Activated naive CD8-positive, alpha-beta T cell treated with anti-CD3 and anti-CD28 coated beads, Interleukin-2, amount 10 ng/mL, durations not matched to agents 7 days and 5 days (primary cell): ENCODE data around the gene UCN2. TPM values are rescaled to one million over a fixed set of nuclear protein-coding genes. Genes with fewer than 3 reads are reported as not detected.
A peak's percentile ranks its signal among the peaks of the same experiment; 100 is the strongest.

Source experiments
- ATAC-seq: fragments of 150-1000 bp; cut with Tn5 transposase; one replicate; pipeline ENCODE4 v1.10.0; 2021; ENCODE audit warnings: low read depth, moderate library complexity
- POLR2A ChIA-PET: fragments of 350-600 bp; sonication (Branson Sonifier 250); formaldehyde crosslinking; loops from one replicate; lab custom pipeline; 2021; ENCODE audit warnings: antibody characterized with exemption; lab: Charles Lee
- DNase-seq: peaks from one replicate; pipeline ENCODE4 v3.0.0; 2021
- H3K27ac Mint-ChIP-seq: one replicate; pipeline ENCODE4 v1.8.0; 2022; ENCODE audit warnings: mild to moderate bottlenecking, mixed read lengths
- H3K27me3 Mint-ChIP-seq: one replicate; pipeline ENCODE4 v1.8.0; 2022; ENCODE audit warnings: mild to moderate bottlenecking, moderate library complexity, mixed read lengths
- H3K36me3 Mint-ChIP-seq: one replicate; pipeline ENCODE4 v1.8.0; 2021; ENCODE audit warnings: mild to moderate bottlenecking, mixed read lengths
- H3K4me1 Mint-ChIP-seq: one replicate; pipeline ENCODE4 v1.8.0; 2021; ENCODE audit warnings: mixed read lengths
- H3K4me3 Mint-ChIP-seq: one replicate; pipeline ENCODE4 v1.8.0; 2022; ENCODE audit warnings: mild to moderate bottlenecking, moderate library complexity, mixed read lengths
- H3K9me3 Mint-ChIP-seq: one replicate; pipeline ENCODE4 v1.8.0; 2021; ENCODE audit warnings: mixed read lengths
- total RNA-seq, 2 experiments: library from RNA; stranded (reverse); gene quantifications; one replicate each; pipeline ENCODE4 v1.2.3, GENCODE V29; 2021

The UCN2 gene
- total RNA-seq, 2 experiments from 2014 or later = not detected

DNA sequence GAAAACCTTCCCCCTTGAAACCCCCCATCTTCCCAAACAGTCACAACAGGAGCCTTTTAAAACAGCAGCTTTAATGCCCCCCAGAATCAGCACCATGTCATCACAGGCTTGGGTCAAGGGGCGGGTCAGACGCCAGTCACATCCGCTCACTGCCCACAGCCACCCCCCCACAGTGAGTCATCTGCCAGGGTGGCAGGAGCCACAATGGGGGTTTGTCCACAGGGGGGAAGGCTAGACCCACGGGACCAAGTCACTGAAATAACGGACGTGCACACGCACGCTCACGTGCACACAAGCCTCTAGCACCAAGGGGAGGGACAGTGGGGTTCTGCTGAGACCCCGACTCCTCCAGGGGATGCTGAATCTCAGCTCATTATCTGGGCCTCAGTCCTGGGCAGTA, 441 bp upstream of the UCN2 start:
- POLR2A ChIA-PET = no interaction called here
- Mint-ChIP-seq H3K4me1 (peaks cover 30% of the 10 kb centered on the region), H3K27ac (no peak overlapping the region), H3K9me3 (no peaks in the 10 kb centered on the region), H3K36me3 (no peaks in the 10 kb centered on the region), H3K27me3 (no peaks in the 10 kb centered on the region), H3K4me3 (no peak overlapping the region)
- ATAC-seq (no peak), DNase-seq (no peak)

DNA sequence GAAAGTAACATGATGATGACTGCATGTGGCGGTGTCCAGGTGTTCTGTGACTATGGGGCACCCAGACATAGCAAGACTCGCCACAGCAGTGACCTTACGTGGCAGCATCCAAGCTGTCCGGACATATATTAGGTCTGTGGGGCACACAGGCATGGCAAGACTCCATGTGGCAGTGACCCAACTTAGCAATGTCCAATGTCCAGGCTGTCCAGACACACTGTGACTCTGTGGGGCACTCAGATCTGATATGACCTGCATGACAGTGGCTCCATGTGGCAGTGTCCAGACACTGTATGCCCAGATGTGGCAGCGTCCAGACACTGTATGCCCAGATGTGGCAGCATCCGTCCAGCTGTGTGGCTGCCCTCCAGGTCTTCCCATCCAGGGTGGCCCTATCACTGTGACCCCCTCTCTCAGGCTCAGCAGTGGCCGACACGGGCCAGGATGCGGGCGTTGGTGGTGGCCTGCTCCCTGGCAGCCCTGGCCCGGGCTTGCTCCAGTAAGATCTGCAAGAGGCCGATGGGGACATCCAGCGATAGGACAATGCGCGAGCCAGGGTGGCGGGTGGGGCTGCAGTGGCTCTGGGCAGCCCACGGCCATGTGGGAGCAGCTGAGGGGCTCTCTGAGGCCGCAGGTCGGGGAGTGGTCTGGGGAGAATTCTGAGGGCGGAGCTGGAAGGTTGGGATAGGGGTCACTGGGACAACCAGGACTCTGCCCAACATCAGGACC, 1.1 kb downstream of the UCN2 start:
- DNase-seq (no peak), ATAC-seq (no peak)
- no peaks in the 10 kb centered on the region for H3K9me3 Mint-ChIP-seq
- peaks cover 39% of the 10 kb centered on the region for H3K4me1 Mint-ChIP-seq
- POLR2A ChIA-PET = interaction anchor here (0.5 to 0.8 kb wide), 2 partner anchors 27 to 850 kb away, joined by 3 read pairs; no protein-coding TSS in a partner anchor
- no peaks in the 10 kb centered on the region for H3K27me3 Mint-ChIP-seq
- no peak overlapping the region for H3K4me3 Mint-ChIP-seq
- H3K36me3 Mint-ChIP-seq = no peaks in the 10 kb centered on the region
- H3K27ac Mint-ChIP-seq = no peak overlapping the region

DNA sequence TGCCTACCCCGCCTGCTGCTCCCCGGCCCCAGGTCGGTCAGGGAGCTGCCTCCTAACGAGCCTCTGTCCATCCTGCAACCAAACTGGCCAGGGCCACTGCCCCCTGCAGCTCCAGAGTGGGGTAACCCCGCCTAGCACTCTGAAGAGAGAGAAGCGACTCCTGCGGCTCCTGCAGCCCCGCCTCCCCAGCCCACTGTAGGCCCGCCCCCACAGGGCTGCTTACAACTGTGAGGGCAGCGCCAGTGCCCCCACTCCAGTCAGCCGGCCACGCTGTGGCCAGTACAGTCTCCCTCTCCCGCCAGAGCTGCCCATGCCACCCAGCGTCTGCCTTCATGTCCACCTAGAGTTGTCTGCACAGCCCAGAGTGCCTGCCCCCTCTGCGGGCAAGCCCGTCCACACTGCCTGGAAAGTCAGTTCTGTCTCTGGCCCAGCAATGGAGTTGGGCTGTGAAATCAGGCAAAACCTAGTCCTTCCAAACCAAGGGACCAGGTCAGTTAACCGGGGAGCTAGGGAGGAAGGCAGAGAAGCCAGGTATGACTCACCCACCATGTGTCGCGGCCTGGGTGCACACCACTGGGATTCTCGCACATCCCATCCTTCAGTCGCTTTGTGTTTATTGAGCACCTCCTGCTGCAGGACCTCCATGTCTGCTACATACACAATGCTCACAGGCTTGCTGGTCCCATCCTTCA, 2.4 kb downstream of the UCN2 start:
- H3K36me3 Mint-ChIP-seq = no peaks in the 10 kb centered on the region
- H3K27me3 Mint-ChIP-seq = no peaks in the 10 kb centered on the region
- DNase-seq = peak; percentile 54
- H3K4me1 Mint-ChIP-seq = peaks cover 36% of the 10 kb centered on the region
- peak overlapping the region; percentile 81 for H3K4me3 Mint-ChIP-seq
- POLR2A ChIA-PET = no interaction called here
- H3K27ac Mint-ChIP-seq = peak overlapping the region; percentile 65
- H3K9me3 Mint-ChIP-seq = no peaks in the 10 kb centered on the region
- no peak for ATAC-seq

DNA sequence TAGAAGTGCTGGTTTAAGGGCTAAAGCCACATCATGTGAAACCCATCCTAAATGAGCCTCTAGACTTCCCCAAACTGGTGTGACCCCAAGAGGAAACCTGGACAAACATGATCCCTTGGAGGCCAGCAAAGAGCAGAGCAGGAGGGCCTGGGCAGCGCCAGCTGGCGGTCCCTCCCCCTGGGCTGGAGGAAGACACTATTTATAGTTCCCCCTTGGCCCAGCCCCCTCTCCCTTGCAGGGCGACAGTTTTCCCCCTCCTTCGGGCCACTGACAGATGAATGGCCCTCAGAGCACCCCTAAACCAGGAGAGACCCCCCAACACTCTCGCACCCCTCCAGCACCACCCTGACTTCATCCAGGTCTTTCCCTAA, 2.9 kb downstream of the UCN2 start:
- ATAC-seq = no peak
- Mint-ChIP-seq H3K27ac (peak overlapping the region; percentile 66), H3K9me3 (no peaks in the 10 kb centered on the region), H3K27me3 (no peaks in the 10 kb centered on the region), H3K4me1 (peaks cover 35% of the 10 kb centered on the region), H3K4me3 (peak overlapping the region; percentile 81), H3K36me3 (peaks cover 1% of the 10 kb centered on the region)
- POLR2A ChIA-PET = interaction anchor here (0.6 kb wide), 1 partner anchor 73 kb away, joined by 3 read pairs; no protein-coding TSS in a partner anchor
- no peak for DNase-seq

DNA sequence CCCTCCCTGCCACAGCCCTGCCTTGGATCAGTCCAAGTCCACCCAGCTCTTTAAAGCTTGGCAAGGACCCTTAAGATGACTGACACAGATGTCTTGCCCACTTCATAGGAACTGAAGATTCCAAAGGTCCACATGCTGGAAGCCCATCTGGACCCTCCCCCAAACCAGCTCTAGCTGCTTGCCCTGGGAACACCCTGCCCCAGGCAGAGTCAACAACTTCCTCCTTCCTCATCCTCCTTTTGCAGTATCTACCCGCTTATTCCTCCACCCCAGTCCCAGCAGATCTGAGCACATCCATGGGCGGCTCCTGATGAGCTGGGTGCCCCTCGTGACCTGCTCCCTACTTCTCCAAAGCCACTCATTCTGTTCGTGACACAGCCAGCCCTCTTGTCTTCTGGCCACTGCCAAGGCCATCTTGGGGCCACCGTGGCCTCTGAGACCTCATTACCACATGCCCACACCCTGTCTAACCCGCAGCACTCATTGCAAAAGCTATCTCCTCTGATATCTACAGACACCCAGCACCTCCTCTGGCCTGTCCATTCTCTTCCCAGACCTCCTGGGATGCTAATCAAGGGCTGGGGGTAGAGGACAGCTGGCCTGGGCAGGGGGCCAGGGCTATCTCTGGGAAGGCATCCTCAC, 5.0 kb downstream of the UCN2 start:
- H3K36me3 Mint-ChIP-seq = peaks cover 11% of the 10 kb centered on the region
- peak overlapping the region; percentile 85 for H3K27ac Mint-ChIP-seq
- no peaks in the 10 kb centered on the region for H3K27me3 Mint-ChIP-seq
- H3K4me1 Mint-ChIP-seq = peaks cover 43% of the 10 kb centered on the region
- H3K9me3 Mint-ChIP-seq = no peaks in the 10 kb centered on the region
- no peak for ATAC-seq
- POLR2A ChIA-PET = interaction anchor here (0.6 to 2.3 kb wide), 6 partner anchors 51 to 807 kb away, joined by 3 to 16 read pairs (median 6); partner anchors contain the start of genes ATRIP, CCDC51, TMA7 and UQCRC1
- DNase-seq = no peak
- H3K4me3 Mint-ChIP-seq = peak overlapping the region; percentile 56

DNA sequence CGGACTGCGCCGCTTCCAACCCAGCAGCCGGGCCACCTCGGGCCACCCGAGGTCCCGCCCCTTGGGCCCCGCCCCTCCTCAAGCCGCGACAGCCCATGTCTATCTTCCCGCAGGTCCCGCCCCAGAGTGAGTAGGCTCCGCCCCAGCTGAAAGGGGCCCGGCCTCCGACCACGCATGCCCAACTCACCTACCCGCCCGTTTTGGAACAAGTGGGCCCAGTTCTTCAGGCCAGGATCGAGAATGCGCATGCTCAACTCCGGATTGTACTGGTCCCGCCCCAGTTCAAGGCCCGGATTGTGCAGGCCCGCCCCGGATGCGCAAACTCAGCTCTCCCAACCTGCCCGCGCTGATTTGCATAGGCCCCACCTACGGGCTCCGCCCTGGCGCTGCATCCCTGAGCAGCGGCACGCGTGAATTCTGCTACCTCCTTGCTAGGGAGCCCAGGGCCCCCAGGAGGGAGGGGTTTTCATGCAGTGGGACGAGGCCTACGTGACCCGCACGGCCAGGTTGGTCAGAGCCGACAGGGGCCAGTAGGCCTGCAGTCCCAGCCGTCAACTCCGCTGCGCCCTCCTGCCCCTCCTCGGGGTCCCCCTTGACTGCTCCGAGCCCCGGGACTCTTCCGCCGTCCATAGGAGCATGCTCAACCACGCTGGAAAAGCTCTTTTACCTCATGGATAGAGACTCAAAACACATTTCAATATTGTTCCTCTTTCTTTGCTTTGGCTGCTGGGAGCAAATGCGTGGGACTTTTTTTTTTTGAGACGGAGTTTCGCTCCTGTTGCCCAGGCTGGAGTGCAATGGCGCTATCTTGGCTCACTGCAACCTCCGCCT, 6.6 kb downstream of the UCN2 start, which contains the start of gene PFKFB4:
TSS of gene PFKFB4 (minus strand) at position 8 of the 831 bp plus-strand sequence. CDS start 26 bp downstream, outside the sequence.
- no peaks in the 10 kb centered on the region for H3K9me3 Mint-ChIP-seq
- no peaks in the 10 kb centered on the region for H3K27me3 Mint-ChIP-seq
- peak within 1 kb of the TSS; percentile 80 for H3K27ac Mint-ChIP-seq
- POLR2A ChIA-PET = interaction anchor here (0.6 to 2.3 kb wide), 7 partner anchors 84 to 129 kb away, joined by 3 to 16 read pairs (median 4); partner anchors contain the start of genes ATRIP, CCDC51, NCKIPSD and TMA7
- peak within 1 kb of the TSS; percentile 86 for H3K4me3 Mint-ChIP-seq
- peaks cover 46% of the 10 kb centered on the region for H3K4me1 Mint-ChIP-seq
- ATAC-seq = peak; percentile 89
- peaks cover 15% of the 10 kb centered on the region for H3K36me3 Mint-ChIP-seq
- peak; percentile 99 for DNase-seq

DNA sequence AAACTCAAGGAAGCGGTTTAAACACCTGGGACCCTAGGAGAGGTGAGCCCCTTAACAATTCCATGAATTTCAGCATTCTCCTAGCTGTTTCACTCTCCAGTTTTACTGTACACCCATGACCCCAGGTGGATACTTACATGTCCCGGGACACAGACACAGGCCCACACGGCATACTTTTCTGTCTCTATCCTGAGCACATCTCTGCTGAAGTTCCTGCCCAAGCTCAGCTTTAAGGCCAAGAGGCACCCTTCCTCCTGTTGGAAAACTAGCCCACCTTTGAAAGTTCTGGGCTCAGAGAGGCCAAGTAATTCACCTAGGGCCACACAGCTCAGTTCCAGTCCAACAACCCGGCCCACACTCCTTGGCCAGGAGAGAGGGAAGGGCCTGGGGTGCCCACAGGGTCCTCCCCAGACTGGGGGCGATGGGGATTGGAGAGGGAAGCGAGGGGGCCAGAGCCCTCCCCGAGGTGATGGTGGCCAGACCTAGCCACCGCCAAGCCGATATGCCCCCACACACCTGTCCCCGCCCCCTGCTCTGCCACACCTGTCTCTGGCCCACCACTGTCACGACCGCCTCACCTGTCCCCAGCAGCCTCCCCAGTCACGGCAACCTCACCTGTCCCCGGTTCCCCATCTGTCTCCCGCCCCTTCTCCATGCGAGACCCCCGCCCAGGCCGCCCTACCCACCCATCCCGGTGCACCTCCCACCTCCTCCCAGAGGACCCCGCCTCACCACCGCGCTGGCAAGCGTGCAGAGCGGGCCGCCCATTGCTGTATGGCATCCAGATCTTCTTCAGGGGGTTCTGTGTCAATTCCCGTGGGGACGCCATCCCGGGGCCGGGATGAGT, 7.4 kb downstream of the UCN2 start:
- DNase-seq (no peak), ATAC-seq (no peak)
- peak overlapping the region; percentile 86 for H3K4me3 Mint-ChIP-seq
- H3K4me1 Mint-ChIP-seq = peaks cover 44% of the 10 kb centered on the region
- H3K27me3 Mint-ChIP-seq = no peaks in the 10 kb centered on the region
- peaks cover 15% of the 10 kb centered on the region for H3K36me3 Mint-ChIP-seq
- peak overlapping the region; percentile 80 for H3K27ac Mint-ChIP-seq
- no peaks in the 10 kb centered on the region for H3K9me3 Mint-ChIP-seq
- POLR2A ChIA-PET = interaction anchor here (0.6 to 2.3 kb wide), 7 partner anchors 68 to 116 kb away, joined by 3 to 16 read pairs (median 3); partner anchors contain the start of genes ATRIP, CCDC51, SLC26A6 and TMA7

DNA sequence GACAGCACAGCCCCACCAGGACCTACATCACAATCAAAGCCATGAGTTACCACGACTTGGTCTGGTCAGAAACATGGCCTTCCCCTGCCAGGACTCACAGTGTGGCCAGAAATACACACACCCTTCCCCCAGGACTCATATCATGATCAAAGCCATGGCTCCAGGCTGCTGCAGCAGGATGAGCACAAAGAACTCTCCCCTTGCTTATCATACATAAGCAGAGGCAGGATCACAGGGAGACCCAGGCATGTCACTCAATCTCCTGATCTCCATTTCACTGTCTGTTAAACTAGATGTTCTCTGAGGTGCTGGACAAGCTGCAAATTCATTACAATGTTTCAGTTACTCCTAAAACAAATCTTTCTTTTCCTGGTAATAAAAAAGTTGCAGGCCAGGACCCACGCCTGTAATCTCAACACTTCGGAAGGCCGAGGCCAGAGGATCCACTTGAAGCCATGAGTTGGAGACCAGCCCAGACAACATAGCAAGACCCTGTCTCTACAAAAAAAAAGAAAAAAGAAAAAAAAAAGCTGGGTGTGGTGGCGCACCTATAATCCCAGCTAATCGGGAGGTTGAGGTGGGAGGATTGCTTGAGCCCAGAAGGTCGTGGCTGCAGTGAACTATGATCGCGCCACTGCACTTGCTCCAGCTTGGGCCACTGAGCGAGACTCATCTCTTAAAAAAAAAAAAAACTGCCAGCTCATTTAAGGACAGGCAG, 8.2 kb downstream of the UCN2 start:
- POLR2A ChIA-PET = interaction anchor here (0.6 to 1.2 kb wide), 4 partner anchors 68 to 109 kb away, joined by 3 read pairs; partner anchors contain the start of genes ATRIP and SLC26A6
- Mint-ChIP-seq H3K4me3 (peak overlapping the region; percentile 86), H3K4me1 (peaks cover 42% of the 10 kb centered on the region), H3K36me3 (peaks cover 20% of the 10 kb centered on the region), H3K27ac (no peak overlapping the region), H3K27me3 (no peaks in the 10 kb centered on the region), H3K9me3 (no peaks in the 10 kb centered on the region)
- DNase-seq = no peak
- no peak for ATAC-seq

DNA sequence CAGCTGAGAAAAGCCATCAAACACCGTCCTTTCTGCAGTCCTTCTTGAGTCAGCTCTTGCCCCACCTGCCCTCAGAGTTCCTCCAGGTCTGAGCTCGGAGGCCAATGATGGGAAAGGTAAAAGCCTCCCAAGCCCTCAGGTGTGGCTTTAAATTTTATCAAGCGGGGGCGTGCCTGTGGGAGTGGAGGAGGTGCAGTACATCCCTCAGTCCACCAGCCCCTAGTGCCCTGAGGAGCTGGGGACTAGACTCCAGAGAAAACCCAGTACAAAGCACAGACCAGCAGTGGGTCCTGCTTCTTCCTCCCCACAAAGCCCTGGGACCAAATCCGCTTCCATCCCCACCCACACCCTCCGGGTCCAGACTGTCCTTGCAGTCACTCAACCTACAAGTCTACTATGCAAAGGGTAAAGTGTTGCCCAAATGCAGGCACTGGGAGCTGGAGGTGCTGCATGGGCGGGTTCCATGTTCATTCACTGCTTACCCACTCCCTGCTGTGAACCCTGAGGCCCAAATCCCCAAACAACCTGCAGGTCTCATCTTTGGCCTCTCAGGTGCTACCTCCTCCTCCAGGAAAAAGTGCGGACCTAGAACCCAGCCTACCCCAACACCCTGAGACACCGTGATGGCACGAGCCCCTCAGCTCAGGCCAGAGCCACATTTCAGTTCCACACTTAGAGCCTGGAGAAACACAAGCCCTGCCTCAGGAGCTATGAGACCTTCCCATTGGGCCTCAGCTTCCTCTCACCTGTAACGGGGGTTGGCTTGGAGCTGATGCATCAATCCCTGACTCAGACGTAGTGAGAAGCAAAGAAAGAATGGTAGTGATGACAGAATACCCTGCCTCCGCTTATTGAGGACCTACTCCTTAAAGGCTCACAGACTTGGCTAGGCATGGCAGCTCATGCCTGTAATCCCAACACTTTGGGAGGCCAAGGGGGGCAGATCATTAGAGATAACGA, 9.4 kb downstream of the UCN2 start:
- peak overlapping the region; percentile 86 for H3K4me3 Mint-ChIP-seq
- POLR2A ChIA-PET = interaction anchor here (0.5 to 0.8 kb wide), 3 partner anchors 12 to 114 kb away, joined by 3 to 5 read pairs (median 4); partner anchors contain the start of genes CCDC51 and TMA7
- H3K27ac Mint-ChIP-seq = no peak overlapping the region

DNA sequence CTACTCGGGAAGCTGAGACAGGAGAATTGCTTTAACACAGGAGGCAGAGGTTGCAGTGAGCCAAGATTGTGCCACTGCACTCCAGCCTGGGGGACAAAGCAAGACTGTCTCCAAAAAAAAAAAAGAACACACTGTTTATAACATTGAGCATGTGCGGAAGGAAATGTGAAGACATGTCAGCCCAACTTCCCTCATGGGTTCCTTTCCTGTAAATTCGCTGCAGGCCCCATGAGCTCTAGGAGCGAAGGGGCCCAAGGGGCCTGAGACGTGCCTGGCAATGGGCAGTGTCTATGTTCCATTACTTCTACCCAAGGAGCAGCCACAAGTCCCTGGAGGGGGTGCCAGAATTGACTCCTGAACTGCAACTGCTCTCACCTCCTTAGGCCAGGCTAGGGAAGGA, 10.2 kb downstream of the UCN2 start:
- Mint-ChIP-seq H3K27me3 (no peaks in the 10 kb centered on the region), H3K4me1 (peaks cover 33% of the 10 kb centered on the region), H3K4me3 (no peak overlapping the region), H3K36me3 (peaks cover 25% of the 10 kb centered on the region), H3K9me3 (no peaks in the 10 kb centered on the region), H3K27ac (no peak overlapping the region)
- POLR2A ChIA-PET = no interaction called here
- DNase-seq = no peak
- no peak for ATAC-seq

More for the DNA sequence above, 9.4 kb downstream of the UCN2 start:
- no peaks in the 10 kb centered on the region for H3K27me3 Mint-ChIP-seq
- ATAC-seq (no peak), DNase-seq (no peak)
- H3K4me1 Mint-ChIP-seq = peaks cover 37% of the 10 kb centered on the region
- no peaks in the 10 kb centered on the region for H3K9me3 Mint-ChIP-seq
- H3K36me3 Mint-ChIP-seq = peaks cover 21% of the 10 kb centered on the region
